Left ventricle myocardium superior (tissue), 1 donor: ENCODE data around the gene PRELID1. TPM values are rescaled to one million over a fixed set of nuclear protein-coding genes. Genes with fewer than 3 reads are reported as not detected.
"Not testable (repeated sequence)": the region's sequence is repeated elsewhere in the genome, so short reads cannot be mapped to it uniquely, and the experiment has no call there.

Experiments
- ATAC-seq: fragments of 200-7000 bp; cut with Tn5 transposase; one replicate; pipeline ENCODE4 v1.9.1; 2020; ENCODE audit warnings: mild to moderate bottlenecking, moderate library complexity
- DNase-seq: peaks from one replicate; pipeline ENCODE4 v3.0.0-alpha.2; 2020
- intact Hi-C: fragments of 100-400 bp; cut with micrococcal nuclease; formaldehyde crosslinking; loops from one replicate; pipeline ENCODE4 v1.11.0; 2022
- total RNA-seq: library from RNA; stranded (reverse); fragmentation: NEBNext Ultra II Directional; extraction: Animal tissue kit (Norgen Biotek cat#: 25700); gene quantifications from one replicate; pipeline ENCODE4 v1.2.1, GENCODE V29; 2021
- donor health status: DM: no; HTN: yes; CAD: no; lungs with severe emphysema.

Gene PRELID1
- total RNA-seq, 1 donor from 2014 or later = 35.2 TPM

- no peak for DNase-seq
- ATAC-seq = no peak
- intact Hi-C loops = no loop called here
These were observed 28.7 kb downstream of the PRELID1 start for GRCh38 chr5:177332031-177332895.

- intact Hi-C loops = no loop called here
- no peak for ATAC-seq
- DNase-seq = no peak
These were observed 29.3 kb downstream of the PRELID1 start for GRCh38 chr5:177332896-177333260.

GRCh38 chr5:177333420-177334154 is 30.0 kb downstream of the PRELID1 start:
- no peak for ATAC-seq
- DNase-seq = no peak
- intact Hi-C loops = no loop called here

GRCh38 chr5:177334155-177334551 is 30.6 kb downstream of the PRELID1 start:
- ATAC-seq = peak; percentile 49
- intact Hi-C loops = no loop called here
- no peak for DNase-seq

- ATAC-seq (peak; percentile 89), DNase-seq (peak; percentile 72)
- intact Hi-C loops = no loop called here
These were observed 31.4 kb downstream of the PRELID1 start for GRCh38 chr5:177334781-177335700.

GRCh38 chr5:177335701-177336065 is 32.1 kb downstream of the PRELID1 start:
- intact Hi-C loops = no loop called here
- ATAC-seq = peak; percentile 69

GRCh38 chr5:177336112-177336511 is 32.5 kb downstream of the PRELID1 start:
- ATAC-seq = peak; percentile 8
- no peak for DNase-seq
- intact Hi-C loops = no loop called here

More at GRCh38 chr5:177335701-177336065, 32.1 kb downstream of the PRELID1 start:
- DNase-seq = no peak

GRCh38 chr5:177336603-177337494 is 33.2 kb downstream of the PRELID1 start:
- DNase-seq = no peak
- no peak for ATAC-seq

GRCh38 chr5:177338251-177339106 is 34.9 kb downstream of the PRELID1 start:
- DNase-seq = no peak
- ATAC-seq = no peak

More at GRCh38 chr5:177336603-177337494, 33.2 kb downstream of the PRELID1 start:
- intact Hi-C loops = no loop called here

GRCh38 chr5:177339107-177339638 is 35.6 kb downstream of the PRELID1 start:
- intact Hi-C loops = no loop called here
- ATAC-seq (no peak), DNase-seq (no peak)

More at GRCh38 chr5:177338251-177339106, 34.9 kb downstream of the PRELID1 start:
- intact Hi-C loops = no loop called here

- intact Hi-C loops, DNase-seq, ATAC-seq: not testable (repeated sequence)
These were observed 39.4 kb downstream of the PRELID1 start for GRCh38 chr5:177343000-177343399.

GRCh38 chr5:177343777-177344176 is 40.2 kb downstream of the PRELID1 start:
- DNase-seq = no peak
- intact Hi-C loops = no loop called here
- no peak for ATAC-seq

GRCh38 chr5:177344891-177345290 is 41.3 kb downstream of the PRELID1 start:
- ATAC-seq (no peak), DNase-seq (no peak)
- intact Hi-C loops = no loop called here

GRCh38 chr5:177346820-177347219 is 43.2 kb downstream of the PRELID1 start:
- no peak for ATAC-seq
- DNase-seq = no peak
- intact Hi-C loops = no loop called here

- no peak for DNase-seq
- intact Hi-C loops = no loop called here
- no peak for ATAC-seq
These were observed 44.1 kb downstream of the PRELID1 start for GRCh38 chr5:177347699-177348098.

- DNase-seq = no peak
- no peak for ATAC-seq
- intact Hi-C loops = no loop called here
These were observed 45.7 kb downstream of the PRELID1 start for GRCh38 chr5:177349362-177349647.

- no peak for ATAC-seq
- intact Hi-C loops = no loop called here
- no peak for DNase-seq
These were observed 46.2 kb downstream of the PRELID1 start for GRCh38 chr5:177349762-177350161.
